Right lobe of liver (tissue), 4 donors: Measurements from ENCODE around the gene ZXDC.

Experiments
- CTCF ChIP-seq, 4 donors: fragments of 200-600 bp in 3 of 4; fragments of 450-650 bp in 1 of 4; IDR thresholded peaks; one replicate each; pipeline versions ENCODE4 v1.5.1 to v1.8.0; 2016 to 2022; ENCODE audit warnings: antibody characterized with exemption in 4 of 4, mild to moderate bottlenecking in 2 of 4
- POLR2A ChIP-seq: fragments of 450-650 bp; IDR thresholded peaks from one replicate; pipeline ENCODE4 v1.6.1; 2017; ENCODE audit warnings: antibody characterized with exemption, mild to moderate bottlenecking
- donor health status: DM: no; HTN: no; CAD: no.
- donor health status: DM: no; HTN: no; CAD: no.
- donor health status: DM: no; HTN: yes; CAD: no.

DNA sequence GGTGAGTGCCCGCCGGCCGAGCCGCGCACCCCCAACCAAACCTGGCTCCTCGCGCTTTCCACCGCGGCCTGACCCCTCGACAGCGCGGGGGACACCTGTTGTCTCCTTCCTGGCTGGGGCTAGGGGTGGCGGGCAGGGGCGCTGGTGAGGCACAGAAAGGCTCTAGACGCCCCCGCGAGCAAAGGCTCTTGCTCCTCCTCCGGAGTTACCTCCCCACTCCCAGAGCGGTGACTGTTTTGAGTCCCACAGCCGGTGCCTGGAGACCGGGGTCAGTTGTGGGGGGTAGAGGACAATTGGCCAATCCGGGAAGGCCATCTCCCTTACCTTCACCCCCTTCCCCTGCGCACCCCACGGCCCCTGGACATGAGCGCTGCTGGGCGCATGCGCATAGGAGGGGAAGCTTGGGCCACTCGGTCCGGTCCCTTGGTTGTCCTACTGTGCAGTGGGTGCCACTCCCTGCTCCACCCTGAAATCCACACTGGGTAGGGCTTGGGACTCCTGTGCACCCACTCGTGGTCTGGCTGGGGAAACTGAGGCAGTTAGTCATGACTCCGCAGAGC is 48.8 kb upstream of the ZXDC start:
- no peak for TF ChIP-seq CTCF (IDR thresholded peaks at IDR 0.05)
- TF ChIP-seq POLR2A: no peak
